ENCODE results near the gene SUMO3. TPM values are rescaled to one million over a fixed set of nuclear protein-coding genes. Genes with fewer than 3 reads are reported as not detected.

SUMO3 gene
- total RNA-seq: 32.2 TPM

DNA sequence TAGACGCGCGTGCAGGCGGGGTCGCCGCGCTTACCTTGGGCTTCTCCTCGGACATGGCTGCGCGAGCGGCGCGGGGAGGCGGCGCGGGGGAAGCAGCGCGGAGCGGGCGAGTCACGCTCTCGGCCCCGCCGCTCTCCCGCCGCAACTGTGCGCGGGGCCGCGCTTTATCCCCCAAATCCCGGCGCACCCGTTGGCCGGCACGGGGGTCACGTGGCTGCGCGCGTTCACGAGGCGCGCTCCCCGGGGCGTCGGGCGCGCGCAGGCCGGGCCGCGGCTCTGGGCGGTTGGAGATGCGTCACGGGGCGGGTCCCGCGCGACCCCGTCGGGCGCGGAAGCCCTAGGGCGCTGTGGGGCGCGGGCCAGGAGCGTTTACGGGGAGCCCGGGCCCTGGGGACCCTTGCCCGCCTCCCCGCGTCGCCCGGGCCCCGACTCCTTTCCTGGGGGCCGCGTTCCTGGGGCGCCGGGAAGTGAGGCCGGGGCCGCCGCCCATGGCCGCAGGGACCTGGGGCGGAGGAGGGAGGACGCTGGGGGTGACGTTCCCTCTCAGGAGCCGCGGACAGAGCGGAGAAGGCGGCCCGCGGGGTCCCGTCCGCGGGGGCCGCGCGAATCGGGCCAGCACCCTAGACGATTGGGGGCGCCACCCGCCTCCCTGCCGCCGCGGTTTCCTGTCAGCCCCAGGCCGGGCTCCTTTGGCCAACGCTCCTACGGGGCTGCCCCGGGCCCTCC lies at the start of gene SUMO3:
SUMO3 (minus strand) TSS at position 149 of the 726 bp plus-strand sequence; CDS start at position 55, 94 bp downstream.
- DNase-seq (ENCODE audit: low spot score) (peak; percentile 81), ATAC-seq (peak; percentile 79)

DNA sequence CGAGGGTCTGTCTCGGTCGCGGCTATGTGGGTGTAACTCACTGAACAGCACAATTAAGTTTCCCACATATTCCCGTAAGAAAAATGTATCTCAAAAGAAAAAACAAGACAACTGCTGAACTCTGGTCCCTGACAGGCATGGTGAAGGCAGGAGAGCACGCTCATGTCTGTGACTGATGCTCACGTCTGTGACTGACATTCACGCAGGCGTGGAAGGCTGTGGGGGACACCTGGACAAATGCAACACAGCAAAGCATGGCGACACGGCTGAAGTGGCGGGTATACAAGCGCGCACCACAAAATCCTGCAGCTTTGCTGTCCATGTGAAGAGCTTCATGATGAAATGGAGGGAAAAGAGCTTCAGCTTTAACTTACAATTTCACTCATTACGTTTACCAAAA lies 49.6 kb upstream of the SUMO3 start:
- ATAC-seq (no peak), DNase-seq (ENCODE audit: low spot score) (no peak)

- ATAC-seq: no peak
- no peak for DNase-seq (ENCODE audit: low spot score)
Measured at GRCh38 chr21:44866780-44867179, 48.9 kb upstream of the SUMO3 start.

DNA sequence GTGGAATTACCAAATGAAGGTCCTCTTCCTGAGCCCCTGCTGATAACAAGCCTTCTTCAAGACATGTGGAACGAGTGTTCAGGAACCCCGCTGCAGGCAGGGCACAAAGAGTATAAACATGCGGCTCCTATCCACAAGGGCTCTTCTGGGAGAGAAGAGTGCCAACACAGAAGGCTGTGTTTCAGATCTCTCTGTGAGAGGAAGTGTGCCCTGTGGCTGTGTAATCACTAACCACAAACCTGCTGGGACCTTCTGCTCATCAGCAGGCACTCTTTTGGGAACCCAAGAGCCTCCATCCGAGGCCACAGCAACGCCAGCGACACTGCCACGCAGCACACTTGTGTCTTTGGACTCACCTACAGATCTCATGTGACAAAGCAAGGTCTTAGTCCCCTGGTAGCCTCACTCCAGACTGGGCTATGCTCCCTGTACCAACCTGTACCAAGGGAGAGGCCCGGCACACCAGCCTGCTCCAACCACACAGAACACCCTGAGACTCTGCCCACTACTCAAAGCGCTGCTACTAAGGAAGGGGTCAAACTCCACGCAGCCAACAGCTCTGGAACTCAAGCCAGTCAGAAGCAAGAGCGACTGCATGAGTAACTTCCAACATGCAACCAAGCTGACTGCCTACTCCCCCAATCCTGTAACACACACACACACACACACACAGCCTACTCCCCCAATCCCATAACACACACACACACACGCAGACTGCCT lies 47.9 kb upstream of the SUMO3 start:
- DNase-seq (ENCODE audit: low spot score) (no peak), ATAC-seq (no peak)

DNA sequence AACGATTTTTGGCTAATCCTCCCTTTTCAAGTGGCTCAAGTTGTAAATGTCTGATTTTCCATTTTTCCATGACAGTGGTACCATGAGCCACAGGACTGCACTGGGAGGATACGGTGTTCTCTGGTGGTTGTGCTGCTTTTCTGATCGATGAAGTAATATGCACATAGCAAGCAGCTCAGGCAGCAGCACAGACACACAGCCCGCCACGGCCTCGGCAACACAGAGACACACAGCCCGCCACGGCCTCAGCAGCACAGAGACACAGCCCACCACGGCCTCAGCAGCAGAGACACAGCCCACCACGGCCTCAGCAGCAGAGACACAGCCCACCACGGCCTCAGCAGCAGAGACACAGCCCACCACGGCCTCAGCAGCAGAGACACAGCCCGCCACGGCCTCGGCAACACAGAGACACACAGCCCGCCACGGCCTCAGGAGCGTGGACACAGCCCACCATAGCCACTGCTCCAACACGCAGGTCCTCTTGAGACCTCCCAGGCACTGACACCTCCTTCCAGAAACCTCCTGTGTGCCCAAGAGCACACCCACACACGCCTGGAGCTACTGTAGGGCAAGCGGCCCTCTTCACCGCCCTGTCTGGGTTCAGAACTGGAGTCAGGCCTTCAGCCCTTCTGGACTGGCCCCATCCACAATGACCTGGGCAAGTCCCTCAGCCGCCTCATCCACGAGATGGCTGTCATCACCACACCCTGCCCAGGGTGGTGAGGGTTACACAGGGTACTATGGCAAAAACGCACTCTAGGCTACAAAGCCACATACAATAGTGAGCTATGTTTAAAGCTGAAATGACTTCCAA lies 45.2 kb upstream of the SUMO3 start:
- ATAC-seq: no peak
- DNase-seq (ENCODE audit: low spot score): no peak

GRCh38 chr21:44858791-44859190 lies 40.9 kb upstream of the SUMO3 start:
- ATAC-seq: no peak
- DNase-seq (ENCODE audit: low spot score): no peak

GRCh38 chr21:44858291-44858690 lies 40.4 kb upstream of the SUMO3 start:
- DNase-seq (ENCODE audit: low spot score) (no peak), ATAC-seq (no peak)

DNA sequence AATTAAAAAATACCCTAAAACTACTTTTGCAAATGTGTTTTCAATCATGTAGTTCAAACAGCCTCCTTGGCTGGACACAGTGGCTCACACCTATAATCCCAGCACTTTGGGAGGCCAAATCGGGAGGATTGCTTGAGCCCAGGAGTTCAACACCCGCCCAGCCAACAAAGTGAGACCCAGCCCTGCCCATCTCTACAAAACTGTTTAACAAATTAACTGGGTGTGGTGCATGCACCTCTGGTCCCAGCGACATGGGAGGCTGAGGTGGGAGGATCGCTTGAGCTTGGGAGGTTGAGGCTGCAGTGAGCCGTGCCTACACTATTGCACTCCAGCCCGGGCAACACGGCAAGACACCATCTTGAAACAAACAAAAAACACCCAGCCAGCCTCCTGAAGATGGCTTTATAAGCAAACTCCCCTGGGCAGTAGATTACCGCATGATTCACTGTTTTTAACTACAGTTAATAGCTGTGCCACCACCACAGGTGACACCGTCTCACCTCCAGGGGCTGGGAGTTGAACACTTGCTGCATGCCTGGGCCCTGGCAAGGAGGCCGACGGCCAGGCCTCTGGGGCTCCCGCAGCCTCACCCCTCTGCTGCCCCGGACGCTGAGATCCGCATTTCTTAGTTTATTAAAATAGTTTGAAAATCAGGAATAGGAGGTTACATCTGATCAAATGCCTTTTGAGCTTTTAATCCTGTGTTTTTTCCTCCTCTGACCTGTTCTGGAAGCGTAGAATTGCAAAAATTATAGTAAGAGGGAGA lies 39.4 kb upstream of the SUMO3 start:
- ATAC-seq: no peak
- DNase-seq (ENCODE audit: low spot score): no peak

DNA sequence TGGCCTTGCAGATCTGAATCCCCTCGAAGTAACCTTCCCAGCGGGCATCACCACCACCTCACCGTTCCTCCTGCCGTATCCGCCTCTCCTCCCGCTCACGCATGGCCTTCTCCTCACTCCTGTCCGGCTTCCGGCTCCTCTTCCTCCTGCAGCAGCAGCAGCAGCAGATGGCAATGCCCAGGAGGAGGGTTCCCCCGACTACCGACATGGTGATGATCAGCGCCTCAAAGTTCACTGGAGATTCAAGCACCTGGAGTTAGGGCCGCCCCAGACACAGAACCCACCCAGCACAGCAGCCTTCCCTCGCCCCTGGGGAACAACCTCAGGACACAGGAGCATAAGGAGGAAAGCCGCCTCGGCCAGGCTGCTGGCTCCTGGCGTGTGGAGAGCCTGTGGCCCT lies 38.3 kb upstream of the SUMO3 start:
- no peak for DNase-seq (ENCODE audit: low spot score)
- ATAC-seq: no peak

GRCh38 chr21:44855572-44855971 lies 37.7 kb upstream of the SUMO3 start:
- no peak for DNase-seq (ENCODE audit: low spot score)

GRCh38 chr21:44854664-44855446 lies 37.0 kb upstream of the SUMO3 start:
- ATAC-seq (no peak), DNase-seq (ENCODE audit: low spot score) (no peak)

More at GRCh38 chr21:44855572-44855971, 37.7 kb upstream of the SUMO3 start:
- ATAC-seq: no peak

- ATAC-seq (no peak), DNase-seq (ENCODE audit: low spot score) (no peak)
Measured at GRCh38 chr21:44854391-44854663, 36.5 kb upstream of the SUMO3 start.

DNA sequence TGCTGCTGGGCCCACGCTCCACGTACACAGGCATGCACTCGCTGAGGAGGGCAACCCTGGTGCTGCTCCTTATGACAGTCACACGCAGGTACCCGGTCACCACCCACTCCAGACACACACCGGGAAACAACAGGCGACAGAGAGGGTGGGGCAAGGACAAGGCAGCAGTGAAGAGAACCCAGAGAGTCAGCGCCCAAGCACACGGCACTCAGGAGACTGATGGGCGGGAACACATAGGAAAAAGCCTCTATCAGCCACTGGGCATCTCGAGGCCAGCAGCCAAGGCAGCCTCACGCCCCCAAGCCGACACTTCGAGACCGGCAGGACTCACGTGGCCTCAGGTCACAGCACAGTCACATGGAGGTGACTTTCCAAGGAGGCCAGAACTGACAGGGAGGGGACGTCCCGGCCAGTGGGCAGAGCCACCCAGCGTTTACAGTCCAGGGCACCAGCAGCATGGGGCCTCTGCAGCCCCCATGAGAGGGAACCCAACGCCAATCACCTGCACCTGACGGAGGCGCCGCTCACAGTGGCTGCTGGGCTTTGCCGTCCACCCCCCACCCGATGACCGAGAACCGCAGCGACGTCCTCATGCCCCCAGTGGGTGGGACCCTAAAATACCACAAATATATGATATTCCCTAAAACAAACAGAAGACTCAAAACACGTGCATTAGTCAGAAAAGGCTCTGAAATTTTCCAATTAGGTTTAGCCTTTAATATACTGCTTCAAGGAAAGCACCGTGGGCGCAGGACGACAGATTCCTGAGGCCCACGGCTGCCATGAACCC lies 35.9 kb upstream of the SUMO3 start:
- ATAC-seq: no peak
- DNase-seq (ENCODE audit: low spot score): no peak

- peak; percentile 31 for ATAC-seq
- DNase-seq (ENCODE audit: low spot score): no peak
Measured at GRCh38 chr21:44850905-44851657, 33.2 kb upstream of the SUMO3 start.

DNA sequence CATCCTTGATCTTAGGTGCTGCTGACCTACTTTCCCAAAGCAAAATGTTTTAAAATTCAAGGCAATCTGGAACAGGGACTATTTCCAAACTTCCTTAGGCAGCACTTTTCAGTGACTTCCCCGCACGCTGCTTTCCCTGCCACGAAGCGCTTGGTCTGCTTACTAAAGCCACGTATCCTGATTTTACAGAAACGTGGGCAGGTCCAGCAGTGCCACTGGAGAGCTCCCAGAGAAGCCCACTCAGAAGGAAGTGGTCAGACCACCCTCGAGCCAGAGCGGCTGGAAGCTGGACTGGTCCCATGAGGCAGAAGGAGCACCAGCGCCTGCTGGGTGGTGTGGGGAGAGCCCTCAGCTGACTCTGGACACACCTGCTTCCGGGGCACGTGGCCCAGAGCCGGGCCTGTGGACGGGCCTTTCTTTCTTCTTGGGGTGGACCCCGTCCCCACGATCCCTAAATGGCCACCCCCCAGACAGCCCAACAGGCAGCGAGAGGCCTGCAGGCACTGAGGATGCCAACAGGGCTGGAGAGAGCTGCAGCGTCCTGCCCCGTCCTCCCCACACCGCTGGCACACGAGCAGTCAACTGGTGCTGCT lies 32.4 kb upstream of the SUMO3 start:
- ATAC-seq (no peak), DNase-seq (ENCODE audit: low spot score) (no peak)

DNA sequence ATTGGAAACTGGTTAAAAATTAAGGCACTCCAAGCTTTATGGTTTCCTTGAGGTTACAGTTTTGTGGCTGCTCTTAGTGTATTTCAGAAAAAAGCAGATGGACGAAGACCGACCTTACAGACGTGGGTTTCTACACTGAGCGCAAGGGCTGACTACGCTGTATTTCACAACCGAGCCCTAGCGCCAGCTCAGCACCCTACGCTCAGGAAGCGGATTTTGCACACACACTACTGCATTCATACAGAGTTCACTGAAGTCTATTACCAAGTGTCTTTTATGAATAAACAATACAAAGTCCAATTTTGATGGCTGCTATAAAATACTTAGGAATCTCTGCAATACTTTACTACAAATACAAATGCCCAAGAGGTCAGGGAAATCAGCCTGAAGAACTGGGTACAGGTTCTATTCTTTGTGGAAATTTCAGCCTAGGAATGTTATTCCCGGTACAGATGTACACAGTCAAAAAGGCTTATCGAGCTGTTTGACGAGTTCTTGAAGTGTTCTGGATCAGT lies 31.8 kb upstream of the SUMO3 start:
- ATAC-seq: no peak
- no peak for DNase-seq (ENCODE audit: low spot score)

GRCh38 chr21:44848821-44849521 lies 31.1 kb upstream of the SUMO3 start:
- ATAC-seq (no peak), DNase-seq (ENCODE audit: low spot score) (no peak)

Measured in left lobe of liver (tissue), 2 donors.